EH (cell line): ENCODE results near the gene TMEM114.
"Not testable (repeated sequence)": the region's sequence is repeated elsewhere in the genome, so short reads cannot be mapped to it uniquely, and the experiment has no call there.

Source experiments
- DNase-seq: peaks from one replicate; pipeline ENCODE4 v3.0.0-alpha.2; 2015; ENCODE audit warnings: low read depth

Gene TMEM114

DNA sequence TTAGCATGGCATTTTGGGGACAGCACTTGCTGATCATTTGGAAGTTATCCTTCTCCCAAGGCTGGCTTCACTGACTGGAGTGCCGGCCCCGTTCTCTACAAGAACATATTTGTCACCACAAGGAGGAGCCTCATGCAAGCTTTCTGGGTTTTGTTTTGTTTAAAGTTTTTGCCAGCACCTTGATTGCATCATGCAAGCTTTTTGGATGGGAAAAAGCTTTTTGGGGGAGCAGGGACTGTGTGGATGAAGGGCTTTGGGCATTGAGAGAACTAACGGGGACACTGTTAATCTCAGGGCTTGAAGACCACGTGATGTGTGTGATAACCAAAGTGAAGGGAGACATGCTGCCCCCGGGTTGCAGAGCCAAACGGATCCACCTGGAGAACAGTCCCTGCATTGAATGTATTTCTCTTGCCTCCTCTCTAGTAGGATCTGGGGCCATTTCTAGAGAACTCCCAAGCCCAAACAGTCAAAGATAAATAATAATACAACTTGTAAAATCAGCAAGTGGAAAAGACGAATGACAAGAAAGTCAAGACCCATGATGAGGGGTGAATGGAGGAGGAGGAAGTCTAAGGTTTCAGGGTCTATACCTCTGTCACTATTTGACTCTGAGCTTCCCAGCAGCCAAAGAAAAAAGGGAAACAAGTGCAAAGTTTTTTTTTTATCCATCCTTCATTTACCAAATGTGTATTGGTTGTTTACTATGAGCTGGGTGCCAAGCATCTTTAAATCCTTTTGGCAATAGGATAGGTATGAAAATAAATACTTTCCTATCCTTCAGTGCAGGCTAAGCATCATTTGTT lies 17.2 kb downstream of the TMEM114 start:
- DNase-seq = peak; percentile 36

- DNase-seq = no peak
Measured at GRCh38 chr16:8572063-8572918, 18.0 kb downstream of the TMEM114 start.

- peak; percentile 74 for DNase-seq
Measured at GRCh38 chr16:8571061-8571596, 19.2 kb downstream of the TMEM114 start.

DNA sequence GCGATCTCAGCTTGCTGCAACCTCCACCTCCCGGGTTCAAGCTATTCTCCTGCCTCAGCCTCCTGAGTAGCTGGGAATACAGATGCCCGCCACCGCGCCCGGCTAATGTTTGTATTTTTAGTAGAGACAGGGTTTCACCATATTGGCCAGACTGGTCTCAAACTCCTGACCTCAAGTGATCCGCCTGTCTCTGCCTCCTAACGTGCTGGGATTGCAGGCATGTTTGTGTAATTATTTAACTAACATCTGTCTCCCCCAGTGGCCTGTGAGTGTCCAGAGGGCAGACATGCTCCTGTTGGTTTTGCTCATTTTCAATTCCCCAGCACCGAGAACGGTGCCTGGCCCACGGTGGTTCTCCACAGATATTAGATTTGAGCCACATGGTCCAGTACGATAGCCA lies 19.9 kb downstream of the TMEM114 start:
- DNase-seq = not testable (repeated sequence)

DNA sequence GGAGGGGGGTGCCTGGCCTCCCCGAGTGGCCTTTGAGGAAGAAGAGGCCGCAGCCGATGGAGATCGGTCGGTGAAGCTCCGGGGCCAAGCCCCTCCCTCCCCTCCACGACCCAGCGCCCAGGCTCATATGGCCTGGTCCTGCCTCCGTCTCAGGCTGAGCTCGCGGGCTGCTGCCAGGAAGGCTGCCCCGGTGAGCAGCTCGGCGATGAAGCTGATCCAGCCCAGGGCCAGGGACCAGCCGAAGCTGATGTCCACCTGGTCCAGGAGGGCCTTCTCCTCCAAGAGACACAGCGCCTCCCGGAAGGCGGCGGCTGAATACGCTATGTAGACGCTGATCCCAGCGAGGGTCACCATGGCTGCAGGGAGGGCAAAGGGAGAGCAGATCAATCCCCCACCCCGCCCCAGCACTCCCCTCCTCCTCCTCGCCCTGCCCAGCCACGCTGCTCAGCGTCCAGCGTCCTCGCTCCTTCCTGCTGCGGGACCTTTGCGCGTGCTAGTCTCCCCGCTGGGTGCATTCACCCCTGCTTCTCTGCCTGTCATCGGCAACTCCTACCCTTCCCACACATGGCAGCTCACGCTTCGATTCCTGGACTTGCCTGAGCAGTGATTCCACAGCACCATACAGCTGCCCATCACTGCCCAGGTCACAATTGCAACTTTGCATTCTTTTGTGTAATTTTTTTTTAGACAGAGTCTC lies 20.5 kb downstream of the TMEM114 start:
- DNase-seq = no peak

GRCh38 chr16:8568231-8568617 lies 22.1 kb downstream of the TMEM114 start:
- DNase-seq = no peak

- peak; percentile 89 for DNase-seq
Measured at GRCh38 chr16:8567355-8568230, 22.7 kb downstream of the TMEM114 start.

GRCh38 chr16:8565498-8565897 lies 24.8 kb downstream of the TMEM114 start:
- no peak for DNase-seq

- DNase-seq = no peak
Measured at GRCh38 chr16:8564934-8565345, 25.4 kb downstream of the TMEM114 start.

DNA sequence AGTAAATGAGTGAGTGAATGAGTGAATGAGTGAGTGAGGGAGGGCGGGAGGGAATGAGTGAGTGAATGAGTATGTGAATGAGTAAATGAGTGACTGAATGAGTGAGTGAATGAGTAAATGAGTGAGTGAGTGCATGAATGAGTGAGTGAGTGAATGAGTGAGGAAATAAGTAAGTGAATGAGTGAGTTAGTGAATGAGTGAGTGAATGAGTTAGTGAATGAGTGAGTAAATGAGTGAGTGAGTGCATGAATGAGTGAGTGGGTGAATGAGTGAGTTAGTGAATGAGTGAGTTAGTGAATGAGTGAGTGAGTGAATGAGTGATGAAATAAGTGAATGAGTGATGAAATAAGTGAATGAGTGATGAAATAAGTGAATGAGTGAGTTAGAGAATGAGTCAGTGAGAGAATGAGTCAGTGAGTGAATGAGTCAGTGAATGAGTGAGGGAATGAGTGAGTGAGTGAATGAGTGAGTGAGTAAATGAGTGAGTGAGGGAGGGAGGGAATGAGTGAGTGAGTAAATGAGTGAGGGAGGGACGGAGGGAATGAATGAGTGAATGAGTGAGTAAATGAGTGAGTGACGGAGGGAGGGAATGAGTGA lies 26.3 kb downstream of the TMEM114 start:
- DNase-seq = not testable (repeated sequence)

- no peak for DNase-seq
Measured at GRCh38 chr16:8561496-8561895, 28.8 kb downstream of the TMEM114 start.

DNA sequence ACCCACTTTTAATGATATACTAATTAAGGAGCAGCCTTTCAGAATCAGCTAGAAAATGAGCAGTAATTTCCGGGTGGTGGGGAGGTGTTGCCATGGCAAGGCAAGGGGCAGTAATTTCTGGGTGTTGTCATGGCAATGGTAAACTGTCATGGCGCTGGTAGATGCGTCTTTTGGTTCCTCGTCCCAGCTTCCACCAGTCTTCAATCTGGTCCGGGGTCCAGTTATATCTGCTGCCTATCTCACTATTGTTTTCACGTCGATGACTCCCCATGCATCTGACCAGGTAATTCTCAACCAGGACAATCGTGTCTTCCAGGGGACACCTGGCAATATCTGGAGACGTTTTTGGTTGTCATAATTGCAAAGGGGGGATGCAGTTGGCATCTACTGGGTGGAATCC lies 34.9 kb downstream of the TMEM114 start:
- no peak for DNase-seq

GRCh38 chr16:8554881-8555280 lies 35.4 kb downstream of the TMEM114 start:
- no peak for DNase-seq

- DNase-seq = no peak
Measured at GRCh38 chr16:8554022-8554421, 36.3 kb downstream of the TMEM114 start.

GRCh38 chr16:8552487-8553221 lies 37.7 kb downstream of the TMEM114 start:
- no peak for DNase-seq

DNA sequence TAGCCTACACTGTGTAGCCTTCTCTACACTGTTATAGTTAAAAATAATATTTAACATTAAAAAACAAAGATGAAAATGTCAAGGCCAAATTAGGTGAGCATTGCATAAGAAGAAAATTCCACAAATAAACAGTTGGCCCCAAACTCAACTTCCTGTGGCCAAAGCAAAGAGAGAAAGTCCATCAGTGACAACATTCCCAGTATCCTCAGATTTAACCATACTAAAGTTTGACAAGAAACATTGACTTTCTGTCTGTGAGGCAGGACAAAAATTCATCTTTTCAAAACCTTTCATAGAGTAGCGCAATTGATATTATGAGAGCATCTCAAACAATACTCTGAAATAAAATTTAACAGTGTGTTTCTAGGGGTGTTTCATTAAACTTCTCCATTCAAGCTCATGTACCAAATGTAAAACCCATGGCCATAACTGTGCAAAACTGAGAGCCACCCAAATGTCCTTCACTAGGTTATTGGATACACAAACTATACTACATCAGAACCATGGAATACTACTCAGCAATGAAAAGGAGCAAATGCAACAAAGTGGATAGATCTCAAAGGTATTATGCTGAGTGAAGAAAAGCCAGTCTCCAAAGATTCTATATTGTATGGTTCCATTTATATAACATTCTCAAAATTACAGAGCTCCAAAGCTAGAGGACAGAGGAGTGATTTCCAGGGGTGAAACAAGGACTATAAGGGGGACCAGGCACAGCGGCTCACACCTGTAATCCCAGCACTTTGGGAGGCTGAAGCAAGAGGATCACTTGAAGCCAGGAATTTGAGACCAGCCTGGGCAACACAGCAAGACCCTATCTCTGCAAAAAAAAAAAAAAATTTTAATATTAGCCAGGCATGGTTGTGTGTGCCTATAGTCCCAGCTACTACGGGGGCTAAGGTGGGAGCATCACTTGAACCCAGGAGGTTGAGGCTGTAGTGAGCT lies 38.7 kb downstream of the TMEM114 start:
- no peak for DNase-seq

GRCh38 chr16:8550728-8551387 lies 39.5 kb downstream of the TMEM114 start:
- DNase-seq = no peak

- DNase-seq = no peak
Measured at GRCh38 chr16:8549843-8550412, 40.4 kb downstream of the TMEM114 start.
